Measurements from ENCODE around the gene CCP110. TPM values are rescaled to one million over a fixed set of nuclear protein-coding genes. Genes with fewer than 3 reads are reported as not detected.

CCP110 gene
- total and polyA plus RNA-seq, 2 of the 13 experiments (the other 11 are each of a cell fraction or from before 2014, with no cell fraction given) = 10.0 to 11.1 TPM

- TF ChIP-seq ZBTB40 (IDR thresholded peaks at IDR 0.05) = no peak
- TF ChIP-seq ZBTB40 (CRISPR knock-in tag; IDR thresholded peaks at IDR 0.05) = no peak
- no peak for TF ChIP-seq ZNF446 (CRISPR knock-in tag; IDR thresholded peaks at IDR 0.05)
These were observed 1.1 kb downstream of the CCP110 start (continued) for GRCh38 chr16:19524616-19525384.
